HUES6 (cell line): ENCODE data around the gene LGR4.

Experiments used
- H3K27ac ChIP-seq: 2 replicates; pipeline ENCODE4 v1.7.0; 2013; ENCODE audit warnings: low read depth, mild to moderate bottlenecking, low read length, inconsistent platforms
- H3K27me3 ChIP-seq: 2 replicates; pipeline ENCODE4 v1.6.1; 2013; ENCODE audit warnings: low read length; ENCODE audit not compliant: control insufficient read depth, insufficient read depth
- H3K36me3 ChIP-seq: 2 replicates; pipeline ENCODE4 v1.6.1; 2013; ENCODE audit warnings: low read length; ENCODE audit not compliant: control insufficient read depth, insufficient read depth
- H3K4me1 ChIP-seq: 2 replicates; pipeline ENCODE4 v1.6.1; 2013; ENCODE audit warnings: low read length; ENCODE audit not compliant: control insufficient read depth, insufficient read depth
- H3K4me3 ChIP-seq: 2 replicates; pipeline ENCODE4 v1.5.1; 2013; ENCODE audit warnings: low read depth, low read length
- H3K9ac ChIP-seq: one replicate; pipeline ENCODE4 v1.6.1; 2013; ENCODE audit warnings: mild to moderate bottlenecking, low read length
- H3K9me3 ChIP-seq: 2 replicates; pipeline ENCODE4 v1.6.1; 2013; ENCODE audit warnings: low read depth, low read length; ENCODE audit not compliant: control insufficient read depth, insufficient read depth

Gene LGR4

GRCh38 chr11:27427183-27427980 lies 45.2 kb downstream of the LGR4 start:
- 0 out of 2 replicates have a peak overlapping the region, but pooled peaks have one; percentile 13 for H3K27ac ChIP-seq

GRCh38 chr11:27425814-27426213 lies 46.8 kb downstream of the LGR4 start:
- no peak overlapping the region for H3K9ac ChIP-seq
- no peaks in the 10 kb centered on the region for H3K27me3 ChIP-seq
- H3K36me3 ChIP-seq = peaks cover 3% of the 10 kb centered on the region; the same call in 1 of the 2 replicates
- H3K4me3 ChIP-seq = no peak overlapping the region
- H3K4me1 ChIP-seq = peaks cover 56% of the 10 kb centered on the region
- no peak overlapping the region for H3K27ac ChIP-seq
- no peaks in the 10 kb centered on the region for H3K9me3 ChIP-seq

More at GRCh38 chr11:27427183-27427980, 45.2 kb downstream of the LGR4 start:
- no peaks in the 10 kb centered on the region for H3K27me3 ChIP-seq
- H3K4me1 ChIP-seq = peaks cover 56% of the 10 kb centered on the region
- H3K9me3 ChIP-seq = no peaks in the 10 kb centered on the region
- H3K36me3 ChIP-seq = peaks cover 3% of the 10 kb centered on the region; the same call in 1 of the 2 replicates
- H3K4me3 ChIP-seq = no peak overlapping the region
- no peak overlapping the region for H3K9ac ChIP-seq

- no peaks in the 10 kb centered on the region for H3K27me3 ChIP-seq
- H3K4me3 ChIP-seq = no peak overlapping the region
- H3K9me3 ChIP-seq = no peaks in the 10 kb centered on the region
- no peak overlapping the region for H3K9ac ChIP-seq
- peaks cover 44% of the 10 kb centered on the region for H3K4me1 ChIP-seq
- no peaks in the 10 kb centered on the region for H3K36me3 ChIP-seq
- H3K27ac ChIP-seq = no peak overlapping the region
Observed at GRCh38 chr11:27423125-27423524, 49.5 kb downstream of the LGR4 start.

- no peak overlapping the region for H3K9ac ChIP-seq
- H3K4me3 ChIP-seq = no peak overlapping the region
- H3K27me3 ChIP-seq = no peaks in the 10 kb centered on the region
- H3K27ac ChIP-seq = no peak overlapping the region
- no peaks in the 10 kb centered on the region for H3K9me3 ChIP-seq
- no peaks in the 10 kb centered on the region for H3K36me3 ChIP-seq
- H3K4me1 ChIP-seq = peaks cover 38% of the 10 kb centered on the region
Observed at GRCh38 chr11:27421819-27422494, 50.6 kb downstream of the LGR4 start.

- no peaks in the 10 kb centered on the region for H3K36me3 ChIP-seq
- peaks cover 44% of the 10 kb centered on the region for H3K4me1 ChIP-seq
- no peak overlapping the region for H3K4me3 ChIP-seq
Observed at GRCh38 chr11:27420722-27421572, 51.6 kb downstream of the LGR4 start.

GRCh38 chr11:27420217-27420616 lies 52.4 kb downstream of the LGR4 start:
- peaks cover 47% of the 10 kb centered on the region for H3K4me1 ChIP-seq

More at GRCh38 chr11:27420722-27421572, 51.6 kb downstream of the LGR4 start:
- no peak overlapping the region for H3K9ac ChIP-seq
- H3K27me3 ChIP-seq = no peaks in the 10 kb centered on the region
- H3K9me3 ChIP-seq = no peaks in the 10 kb centered on the region
- H3K27ac ChIP-seq = 0 out of 2 replicates have a peak overlapping the region, but pooled peaks have one; percentile 37

GRCh38 chr11:27418356-27418755 lies 54.2 kb downstream of the LGR4 start:
- Histone ChIP-seq H3K9me3 (no peaks in the 10 kb centered on the region), H3K4me1 (peaks cover 48% of the 10 kb centered on the region), H3K36me3 (no peaks in the 10 kb centered on the region), H3K27ac (no peak overlapping the region), H3K4me3 (no peak overlapping the region), H3K27me3 (no peaks in the 10 kb centered on the region), H3K9ac (no peak overlapping the region)

More at GRCh38 chr11:27420217-27420616, 52.4 kb downstream of the LGR4 start:
- Histone ChIP-seq H3K9ac (no peak overlapping the region), H3K27ac (no peak overlapping the region), H3K4me3 (no peak overlapping the region), H3K27me3 (no peaks in the 10 kb centered on the region), H3K9me3 (no peaks in the 10 kb centered on the region), H3K36me3 (no peaks in the 10 kb centered on the region)

- peaks cover 36% of the 10 kb centered on the region for H3K4me1 ChIP-seq
- H3K4me3 ChIP-seq = no peak overlapping the region
- no peak overlapping the region for H3K27ac ChIP-seq
- H3K36me3 ChIP-seq = peaks cover 5% of the 10 kb centered on the region; the same call in 1 of the 2 replicates
- H3K9me3 ChIP-seq = no peaks in the 10 kb centered on the region
- no peak overlapping the region for H3K9ac ChIP-seq
- no peaks in the 10 kb centered on the region for H3K27me3 ChIP-seq
Observed at GRCh38 chr11:27416568-27417176, 55.9 kb downstream of the LGR4 start.

GRCh38 chr11:27414644-27415043 lies 57.9 kb downstream of the LGR4 start:
- Histone ChIP-seq H3K4me1 (peaks cover 24% of the 10 kb centered on the region), H3K9me3 (no peaks in the 10 kb centered on the region), H3K27me3 (no peaks in the 10 kb centered on the region), H3K4me3 (no peak overlapping the region), H3K36me3 (peaks cover 10% of the 10 kb centered on the region), H3K9ac (no peak overlapping the region), H3K27ac (no peak overlapping the region)

GRCh38 chr11:27413218-27413617 lies 59.4 kb downstream of the LGR4 start:
- H3K27ac ChIP-seq = no peak overlapping the region; the same call in 1 of the 2 replicates
- H3K9me3 ChIP-seq = no peaks in the 10 kb centered on the region
- peaks cover 10% of the 10 kb centered on the region for H3K36me3 ChIP-seq
- no peaks in the 10 kb centered on the region for H3K27me3 ChIP-seq
- peaks cover 21% of the 10 kb centered on the region for H3K4me1 ChIP-seq
- H3K4me3 ChIP-seq = no peak overlapping the region
- no peak overlapping the region for H3K9ac ChIP-seq
